K562 (cell line): ENCODE data around the gene TXLNA. TPM values are rescaled to one million over a fixed set of nuclear protein-coding genes. Genes with fewer than 3 reads are reported as not detected.

ENCODE experiments used
- ATF7 ChIP-seq: fragments of 450-650 bp; IDR thresholded peaks from 2 replicates; pipeline ENCODE4 v1.7.1; 2014; ENCODE audit warnings: mild to moderate bottlenecking, moderate library complexity
- BCLAF1 ChIP-seq, 2 experiments: fragments of 450-650 bp in 1 of 2; IDR thresholded peaks; 2 replicates each; pipeline ENCODE4 v1.6.1; 2011 to 2017; ENCODE audit warnings: low read depth in 2 of 2, antibody characterized with exemption in 1 of 2, borderline replicate concordance in 1 of 2, low read length in 1 of 2, mild to moderate bottlenecking in 1 of 2, mixed read lengths in 1 of 2; ENCODE audit not compliant: control insufficient read depth in 1 of 2
- DNMT1 ChIP-seq: fragments of 450-650 bp; IDR thresholded peaks from 2 replicates; pipeline ENCODE4 v1.6.1; 2016; ENCODE audit warnings: antibody characterized with exemption, mild to moderate bottlenecking
- ELK3 ChIP-seq: fragments of 450-650 bp; formaldehyde crosslinking; IDR thresholded peaks from 2 replicates; pipeline ENCODE4 v1.4.0; 2020; ENCODE audit warnings: mild to moderate bottlenecking
- KDM5B ChIP-seq: fragments of 200-600 bp; sonication (generic); IDR thresholded peaks from 2 replicates; pipeline ENCODE4 v1.6.1; 2012; ENCODE audit warnings: low read depth, mild to moderate bottlenecking, moderate library complexity, low read length, control low read depth, inconsistent platforms; ENCODE audit not compliant: insufficient replicate concordance
- MYNN ChIP-seq, 2 experiments: sonication (generic); formaldehyde crosslinking in 1 of 2; IDR thresholded peaks; 2 replicates each; pipeline versions ENCODE4 v1.5.0 to v1.6.1; 2016 to 2020; ENCODE audit warnings: antibody characterized with exemption in 1 of 2, missing genetic modification reagents in 1 of 2
- NRF1 ChIP-seq, 2 experiments: fragments of 450-650 bp; IDR thresholded peaks in 1 of 2; conservative IDR thresholded peaks in 1 of 2; 2 replicates each; pipeline ENCODE4 v1.6.1; 2014; ENCODE audit warnings: mild to moderate bottlenecking in 2 of 2
- SAP30 ChIP-seq: fragments of 200-600 bp; sonication (generic); IDR thresholded peaks from 2 replicates; pipeline ENCODE4 v1.6.1; 2012; ENCODE audit warnings: borderline replicate concordance, low read depth, mild to moderate bottlenecking, moderate library complexity, low read length, control low read depth, inconsistent platforms; ENCODE audit not compliant: insufficient read depth, poor library complexity, severe bottlenecking
- SETDB1 ChIP-seq: IDR thresholded peaks from one replicate; pipeline ENCODE4 v1.6.1; 2012; ENCODE audit warnings: low read length, control low read depth, inconsistent platforms
- TAF1 ChIP-seq: IDR thresholded peaks from 2 replicates; pipeline ENCODE4 v1.6.1; 2011; ENCODE audit warnings: mild to moderate bottlenecking, low read length, moderate library complexity; ENCODE audit not compliant: insufficient read depth, control insufficient read depth, severe bottlenecking; ENCODE audit errors: extremely low read depth
- TAF9B ChIP-seq: fragments of 450-650 bp; IDR thresholded peaks from 2 replicates; pipeline ENCODE4 v1.6.1; 2018; ENCODE audit warnings: mild to moderate bottlenecking; ENCODE audit not compliant: partially characterized antibody
- THAP12 ChIP-seq: fragments of 250-450 bp; sonication (Bioruptor Pico); IDR thresholded peaks from 2 replicates; pipeline ENCODE4 v1.9.0; 2021; ENCODE audit warnings: mild to moderate bottlenecking, inconsistent platforms
- TSHZ1 ChIP-seq: fragments of 250-450 bp; sonication (Bioruptor Pico); IDR thresholded peaks from 2 replicates; pipeline ENCODE4 v1.4.0; 2020; ENCODE audit warnings: mild to moderate bottlenecking, moderate library complexity
- ZNF121 ChIP-seq: sonication (generic); formaldehyde crosslinking; conservative IDR thresholded peaks from 2 replicates; pipeline ENCODE4 v1.8.0; 2022; ENCODE audit warnings: missing genetic modification reagents
- ZNF175 ChIP-seq: fragments of 200-800 bp; sonication (Bioruptor generic); IDR thresholded peaks from 2 replicates; pipeline ENCODE4 v1.6.1; 2016; ENCODE audit warnings: low read depth, mild to moderate bottlenecking, missing genetic modification characterization, missing compliant biosample characterization
- polyA plus RNA-seq, 8 experiments: library from polyadenylated mRNA; depleted of rRNA in 4 of 8; stranded (reverse) in 5 of 8; unstranded in 3 of 8; fragments of >200 nt; fragmentation: Nextera tagmentation in 2 of 8; fragmentation: Illumina TruSeq in 1 of 8; extraction: Ambion mirVana in 2 of 8; extraction: Trizol in 1 of 8; gene quantifications; 2 replicates each; pipeline versions ENCODE4 v1.2.1 to v1.2.3, GENCODE V29; 2011 to 2014; ENCODE audit warnings: inconsistent platforms in 1 of 8, missing spikeins in 1 of 8
- total RNA-seq, 7 experiments: library from RNA; depleted of rRNA in 6 of 7; stranded (reverse); fragments of >200 nt in 6 of 7; fragmentation: Illumina TruSeq in 2 of 7; extraction: Trizol in 2 of 7; gene quantifications; 2 replicates each; pipeline versions ENCODE4 v1.2.1 to v1.2.3, GENCODE V29; 2011 to 2021; ENCODE audit warnings: low replicate concordance in 1 of 7

Gene TXLNA
- total and polyA plus RNA-seq, 9 of the 15 experiments (the other 6 are each of a cell fraction or from before 2014, with no cell fraction given) = 9.2 to 54.5 (median 39.3) TPM

- TF ChIP-seq ZNF121 (CRISPR knock-in tag) (no peak), SAP30 (peak; percentile 57), TAF1 (peak; percentile 39), ATF7 (peak; percentile 38; the same call in 1 of the 2 replicates), ELK3 (CRISPR knock-in tag) (no peak), TAF9B (no peak), KDM5B (peak; percentile 4), ZNF175 (no peak), SETDB1 (no peak), MYNN (IDR thresholded peaks at IDR 0.05) (peak; percentile 7; the same call in 1 of the 2 replicates), MYNN (CRISPR knock-in tag; IDR thresholded peaks at IDR 0.05) (no peak), DNMT1 (no peak), THAP12 (0 out of 2 replicates have a peak, but pooled peaks have one; percentile 42), NRF1 (conservative IDR thresholded peaks at IDR 0.05 in 1 of 2, IDR thresholded peaks at IDR 0.05 in 1 of 2) (no peak), BCLAF1 (IDR thresholded peaks at IDR 0.05; ENCODE audit: borderline replicate concordance in 1 of 2, control insufficient read depth in 1 of 2, low read depth in 2 of 2, low read length in 1 of 2) (no peak), TSHZ1 (no peak)
Observed at GRCh38 chr1:32200226-32201010, 20.9 kb downstream of the TXLNA start, which contains the start of gene CCDC28B (continued).
